ENCODE results near the gene FGGY.
"Not testable (repeated sequence)": the region's sequence is repeated elsewhere in the genome, so short reads cannot be mapped to it uniquely, and the experiment has no call there.

Gene FGGY

GRCh38 chr1:59317343-59317742 is 20.4 kb downstream of the FGGY start:
- DNase-seq: no peak

GRCh38 chr1:59317780-59318179 is 20.9 kb downstream of the FGGY start:
- DNase-seq: no peak

- DNase-seq: no peak
Measured at GRCh38 chr1:59318271-59318860, 21.5 kb downstream of the FGGY start.

GRCh38 chr1:59322394-59322793 is 25.5 kb downstream of the FGGY start:
- DNase-seq: no peak

- DNase-seq: no peak
Measured at GRCh38 chr1:59322814-59323213, 25.9 kb downstream of the FGGY start.

GRCh38 chr1:59323879-59324278 is 27.0 kb downstream of the FGGY start:
- no peak for DNase-seq

GRCh38 chr1:59328353-59328752 is 31.5 kb downstream of the FGGY start:
- no peak for DNase-seq

GRCh38 chr1:59329412-59330053 is 32.6 kb downstream of the FGGY start:
- DNase-seq: no peak

GRCh38 chr1:59331686-59332620 is 35.1 kb downstream of the FGGY start:
- DNase-seq: no peak

- DNase-seq: no peak
Measured at GRCh38 chr1:59332983-59333382, 36.1 kb downstream of the FGGY start.

- DNase-seq: peak; percentile 43
Measured at GRCh38 chr1:59333626-59334277, 36.9 kb downstream of the FGGY start.

GRCh38 chr1:59340411-59341307 is 43.8 kb downstream of the FGGY start:
- DNase-seq: no peak

GRCh38 chr1:59342801-59343575 is 46.1 kb downstream of the FGGY start:
- DNase-seq: no peak

GRCh38 chr1:59343576-59343840 is 46.6 kb downstream of the FGGY start:
- no peak for DNase-seq

GRCh38 chr1:59345221-59345620 is 48.3 kb downstream of the FGGY start:
- DNase-seq: no peak

GRCh38 chr1:59346429-59346828 is 49.5 kb downstream of the FGGY start:
- no peak for DNase-seq

GRCh38 chr1:59349101-59349500 is 52.2 kb downstream of the FGGY start:
- no peak for DNase-seq

GRCh38 chr1:59350521-59350920 is 53.6 kb downstream of the FGGY start:
- DNase-seq: no peak

- no peak for DNase-seq
Measured at GRCh38 chr1:59352065-59352464, 55.2 kb downstream of the FGGY start.

- DNase-seq: no peak
Measured at GRCh38 chr1:59353453-59353852, 56.6 kb downstream of the FGGY start.

GRCh38 chr1:59354239-59354638 is 57.3 kb downstream of the FGGY start:
- DNase-seq: not testable (repeated sequence)

Measured in NK-92 treated with Interleukin-12 subunit alpha and Interleukin-12 subunit beta, amount 100 ng/mL, for 24 hours (cell line).